Kidney (tissue), 14 donors: ENCODE data around the gene RENBP. TPM values are rescaled to one million over a fixed set of nuclear protein-coding genes. Genes with fewer than 3 reads are reported as not detected.

ENCODE experiments used
- DNase-seq, 5 donors: peaks; one replicate each; pipeline ENCODE4 v3.0.0-alpha.2; 2013 to 2020
- FAIRE-seq: peaks from 2 replicates; lab custom pipeline; 2012; peaks lifted over from hg19 to GRCh38; lab: Jason Lieb, UNC
- H3K27ac ChIP-seq, 2 donors: one replicate each; pipeline ENCODE4 v1.7.0; 2013; ENCODE audit warnings: low read depth in 2 of 2, low read length in 2 of 2, inconsistent platforms in 1 of 2
- H3K27me3 ChIP-seq: one replicate; pipeline ENCODE4 v1.7.1; 2013; ENCODE audit warnings: low read length, inconsistent platforms; ENCODE audit not compliant: control insufficient read depth, insufficient read depth
- H3K36me3 ChIP-seq, 3 donors: one replicate each; pipeline versions ENCODE4 v1.7.0 to v1.7.1; 2013; ENCODE audit warnings: low read length in 3 of 3, control low read depth in 1 of 3, inconsistent platforms in 1 of 3; ENCODE audit not compliant: insufficient read depth in 3 of 3, control insufficient read depth in 2 of 3
- H3K4me1 ChIP-seq, 3 donors: one replicate each; pipeline versions ENCODE4 v1.7.0 to v1.7.1; 2013; ENCODE audit warnings: low read length in 3 of 3, inconsistent platforms in 1 of 3, low read depth in 1 of 3; ENCODE audit not compliant: control insufficient read depth in 2 of 3, insufficient read depth in 2 of 3
- H3K4me3 ChIP-seq, 3 donors: one replicate each; pipeline versions ENCODE4 v1.7.0 to v1.8.1; 2013; ENCODE audit warnings: low read length in 3 of 3, control low read depth in 1 of 3, inconsistent platforms in 1 of 3
- H3K9ac ChIP-seq, 3 donors: one replicate each; pipeline versions ENCODE4 v1.7.0 to v1.7.1; 2013; ENCODE audit warnings: low read length in 3 of 3, control low read depth in 1 of 3, inconsistent platforms in 1 of 3
- H3K9me3 ChIP-seq, 3 donors: one replicate each; pipeline versions ENCODE4 v1.7.0 to v1.7.1; 2013; ENCODE audit warnings: low read length in 3 of 3, control low read depth in 1 of 3, inconsistent platforms in 1 of 3; ENCODE audit not compliant: control insufficient read depth in 2 of 3, insufficient read depth in 1 of 3
- intact Hi-C: fragments of 100-400 bp; cut with DNase I; formaldehyde crosslinking; loops from one replicate; pipeline ENCODE4 v1.11.1; 2022
- polyA plus RNA-seq: library from polyadenylated mRNA; stranded (reverse); fragments of 350-450 nt; fragmentation: Illumina TruSeq; extraction: RNeasy Lipid Tissue Mini Kit (QIAGEN cat#74804); gene quantifications from one replicate; pipeline ENCODE4 v1.2.3, GENCODE V29; 2014; ENCODE audit warnings: low read depth, low replicate concordance; ENCODE audit not compliant: insufficient read depth
- total RNA-seq: library from RNA; stranded (reverse); fragmentation: NEBNext Ultra II Directional; extraction: Animal tissue kit (Norgen Biotek cat#: 25700); gene quantifications from one replicate; pipeline ENCODE4 v1.2.1, GENCODE V29; 2021
- TF ChIP-seq, protein P1 (sequence below): IDR thresholded peaks from 3 replicates; pipeline ENCODE4 v1.5.1; 2012; ENCODE audit warnings: mild to moderate bottlenecking, moderate library complexity, borderline replicate concordance; ENCODE audit not compliant: insufficient read depth; ENCODE audit errors: extremely low read depth
- donor health status: control.
- donor health status: control.
- donor health status: control.
- donor health status: control.
- donor health status: control.
- donor health status: DM: yes; HTN: yes; CAD: no.
- donor health status: Normal renal cell carcinoma (clear cell type).

The RENBP gene
- total and polyA plus RNA-seq, 2 donors from 2014 or later: 22.9 to 78.2 TPM

GRCh38 chrX:153952373-153953026 is 8.1 kb upstream of the RENBP start:
- TF ChIP-seq, protein P1, sequence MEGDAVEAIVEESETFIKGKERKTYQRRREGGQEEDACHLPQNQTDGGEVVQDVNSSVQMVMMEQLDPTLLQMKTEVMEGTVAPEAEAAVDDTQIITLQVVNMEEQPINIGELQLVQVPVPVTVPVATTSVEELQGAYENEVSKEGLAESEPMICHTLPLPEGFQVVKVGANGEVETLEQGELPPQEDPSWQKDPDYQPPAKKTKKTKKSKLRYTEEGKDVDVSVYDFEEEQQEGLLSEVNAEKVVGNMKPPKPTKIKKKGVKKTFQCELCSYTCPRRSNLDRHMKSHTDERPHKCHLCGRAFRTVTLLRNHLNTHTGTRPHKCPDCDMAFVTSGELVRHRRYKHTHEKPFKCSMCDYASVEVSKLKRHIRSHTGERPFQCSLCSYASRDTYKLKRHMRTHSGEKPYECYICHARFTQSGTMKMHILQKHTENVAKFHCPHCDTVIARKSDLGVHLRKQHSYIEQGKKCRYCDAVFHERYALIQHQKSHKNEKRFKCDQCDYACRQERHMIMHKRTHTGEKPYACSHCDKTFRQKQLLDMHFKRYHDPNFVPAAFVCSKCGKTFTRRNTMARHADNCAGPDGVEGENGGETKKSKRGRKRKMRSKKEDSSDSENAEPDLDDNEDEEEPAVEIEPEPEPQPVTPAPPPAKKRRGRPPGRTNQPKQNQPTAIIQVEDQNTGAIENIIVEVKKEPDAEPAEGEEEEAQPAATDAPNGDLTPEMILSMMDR: no peak
- Histone ChIP-seq H3K36me3 (peaks cover 2 to 31% (median 4%) of the 10 kb centered on the region in 3 donors), H3K9ac (no peak overlapping the region), H3K27me3 (no peaks in the 10 kb centered on the region), H3K9me3 (no peaks in the 10 kb centered on the region), H3K4me1 (peaks cover 0 to 7% (median 0%) of the 10 kb centered on the region in 3 donors), H3K27ac (no peak overlapping the region), H3K4me3 (no peak overlapping the region)
- no peak for DNase-seq
- intact Hi-C loops: loop anchor here (10.0 kb wide), 1 partner anchor 188 kb away; the partner anchor contains the start of gene PLXNB3
- FAIRE-seq: no peak

DNA sequence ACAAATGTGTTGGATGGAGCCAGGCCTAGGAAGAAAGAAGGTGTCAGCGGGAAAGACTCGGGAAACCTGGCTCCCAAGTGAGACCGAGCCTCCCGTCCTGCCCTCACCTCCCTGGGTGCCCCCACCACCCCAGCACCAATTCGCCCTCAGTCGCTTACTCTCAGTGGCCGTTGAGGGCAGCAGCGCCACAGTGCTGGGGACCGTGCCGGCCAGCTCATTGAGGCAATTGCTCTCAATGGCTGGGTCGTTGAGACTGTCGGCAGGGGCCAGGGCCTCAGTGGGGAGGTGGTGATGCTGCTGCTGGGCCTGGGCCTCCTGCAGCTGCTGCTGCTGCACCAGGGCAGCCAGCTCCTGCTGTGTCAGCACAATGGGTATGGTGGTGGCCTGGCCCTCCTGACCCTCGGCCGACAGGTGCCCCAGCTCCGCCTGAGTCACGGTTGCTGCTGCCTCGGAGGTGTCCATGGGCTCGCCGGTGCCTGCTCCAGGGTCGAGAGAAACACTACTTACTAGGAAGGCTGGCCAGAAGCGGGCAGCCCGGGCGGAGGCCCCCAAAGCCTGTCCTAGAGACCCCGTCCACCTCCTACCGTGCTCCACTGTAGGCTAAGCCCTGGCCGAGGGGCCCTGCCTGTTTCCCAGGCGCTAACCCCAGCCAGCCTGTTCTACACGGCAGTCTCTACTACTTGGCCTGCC is 7.4 kb upstream of the RENBP start:
- Histone ChIP-seq H3K9me3 (no peaks in the 10 kb centered on the region), H3K36me3 (peaks cover 2 to 31% (median 2%) of the 10 kb centered on the region in 3 donors), H3K27ac (no peak overlapping the region), H3K9ac (no peak overlapping the region), H3K4me3 (no peak overlapping the region), H3K27me3 (no peaks in the 10 kb centered on the region), H3K4me1 (peaks cover 0 to 7% (median 0%) of the 10 kb centered on the region in 3 donors)
- intact Hi-C loops: loop anchor here (10.0 kb wide), 1 partner anchor 187 kb away; the partner anchor contains the start of gene PLXNB3
- no peak for DNase-seq
- TF ChIP-seq, protein P1: no peak
- FAIRE-seq: no peak

DNA sequence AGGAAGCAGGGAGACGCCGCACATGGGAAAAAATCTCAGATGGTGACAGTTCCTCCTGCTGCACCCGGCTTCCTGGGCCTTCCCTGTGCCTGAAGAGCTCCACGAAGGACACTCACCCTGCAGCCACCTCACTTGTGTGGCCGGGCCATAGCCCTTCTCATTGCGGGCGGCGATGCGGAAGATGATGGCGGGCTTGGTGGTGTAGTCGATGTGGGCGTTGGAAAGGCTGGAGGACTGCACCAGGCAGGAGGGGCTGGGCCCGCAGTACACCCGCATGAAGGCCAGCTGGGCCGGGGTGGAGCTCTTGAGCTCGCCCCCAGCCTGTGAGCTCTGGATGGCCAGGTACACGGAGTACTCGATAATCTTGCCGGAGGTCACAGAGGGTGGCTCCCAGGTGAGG is 5.7 kb upstream of the RENBP start:
- H3K4me1 ChIP-seq: peaks cover 0 to 7% (median 0%) of the 10 kb centered on the region in 3 donors
- no peak overlapping the region for H3K27ac ChIP-seq
- H3K4me3 ChIP-seq: no peak overlapping the region
- DNase-seq: no peak
- peaks cover 2 to 23% (median 2%) of the 10 kb centered on the region in 3 donors for H3K36me3 ChIP-seq
- intact Hi-C loops: loop anchor here (10.0 kb wide), 1 partner anchor 185 kb away; the partner anchor contains the start of gene PLXNB3
- no peaks in the 10 kb centered on the region for H3K27me3 ChIP-seq
- TF ChIP-seq, protein P1: no peak
- H3K9me3 ChIP-seq: no peaks in the 10 kb centered on the region
- FAIRE-seq: no peak
- H3K9ac ChIP-seq: no peak overlapping the region
